AML-193 (cell line): ENCODE measurements around the gene UBE2D2.

ENCODE experiments used
- DNase-seq, 2 experiments: peaks; one replicate each; lab custom pipeline; 2025; lab: John Stamatoyannopoulos, UW

The UBE2D2 gene

DNA sequence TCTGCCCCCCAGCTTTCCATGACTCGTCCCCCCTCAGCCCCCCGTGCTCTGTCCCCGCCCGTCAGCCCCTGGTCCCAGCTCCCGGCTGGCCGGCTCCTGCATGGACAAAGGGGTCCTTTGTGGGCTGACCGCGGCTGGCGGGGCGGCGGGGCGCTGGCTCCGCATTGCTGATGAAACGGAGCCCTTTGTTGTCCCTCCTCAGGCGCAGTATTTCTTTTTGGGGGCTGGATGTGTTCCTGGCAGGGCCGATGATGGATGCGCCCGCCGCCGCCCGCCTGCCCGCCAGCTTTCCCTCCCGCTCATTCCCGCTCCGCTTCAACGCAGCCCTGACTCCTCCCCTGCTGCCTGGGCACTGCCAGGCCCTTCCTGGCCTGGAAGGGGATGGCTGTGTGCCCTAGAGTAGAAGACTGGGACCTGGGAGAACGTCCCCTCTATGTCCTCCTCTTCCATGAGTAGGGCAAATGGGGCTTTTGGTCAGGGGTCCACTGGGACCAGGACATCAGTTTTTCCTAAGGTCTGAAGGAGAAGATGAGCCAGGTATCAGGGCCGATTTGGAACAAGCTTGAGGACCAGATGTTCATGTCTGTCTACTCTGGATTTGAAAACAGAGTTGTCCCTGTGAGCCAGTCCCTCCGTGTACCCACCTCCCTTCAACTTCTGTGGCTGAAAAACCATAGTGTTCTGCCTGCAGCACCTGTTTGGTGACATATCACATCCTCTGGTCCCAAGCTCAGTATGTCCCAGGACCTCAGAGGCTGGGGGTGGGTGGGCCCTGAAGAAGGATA is 116.0 kb downstream of the UBE2D2 start:
- DNase-seq, result no peak
